ES-I3 (cell line): Measurements from ENCODE around the gene ADGRL3.

Experiments used
- H3K36me3 ChIP-seq: 2 replicates; pipeline ENCODE4 v1.6.1; 2013; ENCODE audit warnings: mild to moderate bottlenecking, low read length, control low read depth, moderate library complexity; ENCODE audit not compliant: insufficient read depth
- H3K4me1 ChIP-seq: 2 replicates; pipeline ENCODE4 v1.6.1; 2013; ENCODE audit warnings: mild to moderate bottlenecking, control low read depth, low read length; ENCODE audit not compliant: insufficient read depth
- H3K9ac ChIP-seq: 2 replicates; pipeline ENCODE4 v1.6.1; 2013; ENCODE audit warnings: low read depth, mild to moderate bottlenecking, low read length, moderate library complexity
- H3K9me3 ChIP-seq: 2 replicates; pipeline ENCODE4 v1.6.1; 2013; ENCODE audit warnings: mild to moderate bottlenecking, low read length, moderate library complexity; ENCODE audit not compliant: control insufficient read depth, insufficient read depth

The ADGRL3 gene

DNA sequence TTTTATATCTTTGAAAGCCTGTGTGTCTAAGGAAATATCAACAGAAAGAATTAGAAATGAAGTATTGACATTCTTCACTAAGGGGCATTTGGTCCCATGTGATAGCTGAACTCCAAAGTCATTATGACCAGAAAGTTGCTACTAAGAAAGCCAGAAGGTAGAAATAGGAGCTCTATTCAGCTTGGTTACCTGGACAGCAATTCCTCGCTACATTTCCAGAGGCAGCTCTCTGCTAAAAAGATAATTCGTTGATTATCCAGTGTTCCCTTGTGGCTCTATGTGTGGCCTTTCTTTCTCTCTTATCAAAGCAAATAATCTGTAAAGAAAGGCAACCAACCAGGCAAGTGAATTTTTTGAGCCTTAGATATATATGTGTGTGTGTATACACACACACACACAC is 341.3 kb downstream of the ADGRL3 start:
- Histone ChIP-seq H3K9me3 (no peaks in the 10 kb centered on the region), H3K36me3 (no peaks in the 10 kb centered on the region), H3K9ac (no peak overlapping the region), H3K4me1 (peaks cover 5% of the 10 kb centered on the region; the same call in 1 of the 2 replicates)

DNA sequence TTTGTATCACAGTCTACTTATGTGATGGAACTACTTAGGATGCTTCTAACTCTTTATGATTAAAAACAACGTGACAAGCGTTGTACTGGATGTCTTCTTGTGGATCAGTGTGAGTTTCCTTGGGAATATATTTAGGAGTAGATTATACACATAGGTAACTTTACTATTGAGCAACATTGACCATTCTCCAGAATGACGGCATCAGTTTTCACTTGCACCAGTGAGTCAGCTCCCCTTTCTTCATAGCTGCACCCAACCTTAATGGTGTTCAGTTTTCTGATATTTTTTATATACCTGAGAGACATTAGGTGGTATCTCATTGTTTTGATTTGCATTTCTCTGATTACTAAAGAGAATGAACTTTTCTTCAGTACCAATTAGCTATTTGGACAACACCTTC is 343.9 kb downstream of the ADGRL3 start:
- Histone ChIP-seq H3K9ac (no peak overlapping the region), H3K9me3 (no peaks in the 10 kb centered on the region), H3K4me1 (peaks cover 5% of the 10 kb centered on the region; the same call in 1 of the 2 replicates), H3K36me3 (no peaks in the 10 kb centered on the region)

DNA sequence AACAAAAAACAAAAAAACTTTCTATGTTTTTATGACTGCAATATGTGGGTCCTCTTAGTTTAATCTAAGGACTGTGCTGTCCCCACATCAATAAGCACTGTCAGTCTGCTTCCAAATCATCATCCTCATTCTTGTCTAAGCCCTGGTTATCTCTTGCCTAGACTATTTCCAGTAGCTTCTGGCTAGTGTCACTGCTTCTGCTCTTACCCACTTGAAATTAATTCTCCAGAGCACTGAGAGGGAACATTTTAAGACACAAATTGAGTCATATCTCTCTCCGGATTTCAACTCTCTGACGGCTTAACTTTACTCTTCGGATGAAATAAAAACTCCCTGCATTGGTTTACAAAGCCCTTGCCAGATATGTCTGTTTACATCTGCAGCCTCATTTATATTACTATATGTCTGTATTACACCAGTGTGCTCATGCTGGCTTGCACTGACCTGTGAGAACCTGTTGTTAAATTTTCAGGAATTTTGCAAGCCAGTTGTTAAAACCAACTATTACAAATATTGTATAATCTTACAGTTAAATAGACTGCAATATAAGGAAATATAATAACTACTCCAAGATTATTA is 345.9 kb downstream of the ADGRL3 start:
- H3K9ac ChIP-seq, result no peak overlapping the region
- peaks cover 2% of the 10 kb centered on the region; the same call in 1 of the 2 replicates for H3K4me1 ChIP-seq
- H3K36me3 ChIP-seq, result no peaks in the 10 kb centered on the region
- no peaks in the 10 kb centered on the region for H3K9me3 ChIP-seq

DNA sequence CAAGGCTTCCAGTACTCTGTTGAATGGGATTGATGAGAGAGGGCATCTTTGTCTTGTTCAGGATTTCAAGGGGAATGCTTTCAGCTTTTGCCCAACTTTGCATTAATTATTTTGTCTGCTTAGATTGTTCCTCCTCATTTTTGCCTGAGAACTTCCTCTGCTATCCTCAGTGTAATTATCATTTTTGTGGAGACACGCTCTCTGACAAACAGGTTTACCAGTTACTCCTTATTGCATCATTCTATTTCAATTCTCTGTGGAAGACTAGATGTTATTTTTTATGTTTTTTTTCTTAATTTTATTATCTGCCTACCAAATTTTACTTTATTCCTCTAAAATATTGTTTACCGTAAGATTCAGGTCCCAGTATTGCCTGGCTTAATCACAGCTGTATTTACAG is 349.2 kb downstream of the ADGRL3 start:
- Histone ChIP-seq H3K9me3 (no peaks in the 10 kb centered on the region), H3K9ac (no peak overlapping the region), H3K4me1 (peaks cover 4% of the 10 kb centered on the region; the same call in 1 of the 2 replicates), H3K36me3 (no peaks in the 10 kb centered on the region)

DNA sequence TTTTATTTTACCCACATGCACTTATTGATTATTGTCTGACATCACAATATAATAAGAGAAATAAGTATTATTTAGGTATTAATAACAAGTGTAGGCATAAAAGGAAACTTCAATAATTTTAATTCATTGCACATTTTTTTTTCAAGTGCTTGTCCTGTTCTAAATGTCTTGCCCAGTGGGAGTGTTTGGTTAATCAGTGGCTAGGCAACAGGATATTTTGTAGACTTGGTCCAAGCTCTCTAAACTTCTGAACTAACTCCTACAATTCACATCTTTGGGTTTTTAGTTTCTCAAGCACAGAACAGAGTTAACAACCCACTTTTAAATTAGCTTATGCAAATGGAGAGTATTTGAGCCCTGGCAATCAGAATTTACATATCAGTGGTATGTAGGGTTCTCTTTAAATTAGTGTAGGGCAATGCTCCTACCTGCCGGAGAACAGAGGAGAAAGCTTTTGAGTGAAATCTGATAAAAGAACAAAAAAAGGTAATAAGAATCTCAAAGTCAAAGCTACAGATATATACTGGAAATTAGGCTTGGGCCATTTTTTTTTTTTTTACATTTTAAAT is 353.5 kb downstream of the ADGRL3 start:
- H3K4me1 ChIP-seq, result peaks cover 4% of the 10 kb centered on the region; the same call in 1 of the 2 replicates
- no peak overlapping the region for H3K9ac ChIP-seq
- no peaks in the 10 kb centered on the region for H3K36me3 ChIP-seq
- H3K9me3 ChIP-seq, result no peaks in the 10 kb centered on the region

DNA sequence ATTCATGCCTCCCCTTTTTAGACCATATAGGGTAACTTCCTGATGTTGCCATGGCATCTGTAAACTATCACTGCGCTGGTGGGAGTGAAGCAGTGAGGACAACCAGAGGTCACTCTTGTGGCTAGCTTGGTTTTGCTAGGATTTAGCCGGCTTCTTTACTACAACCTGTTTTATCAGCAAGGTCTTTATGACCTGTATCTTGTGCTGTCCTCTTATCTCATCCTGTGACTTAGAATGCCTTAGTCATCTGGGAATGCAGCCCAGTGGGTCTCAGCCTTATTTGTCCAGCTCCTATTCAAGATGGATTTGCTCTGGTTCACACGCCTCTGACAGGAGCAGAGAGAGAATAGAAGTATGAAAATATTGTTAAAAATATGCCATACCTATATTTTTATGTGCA is 355.7 kb downstream of the ADGRL3 start:
- Histone ChIP-seq H3K4me1 (peaks cover 4% of the 10 kb centered on the region; the same call in 1 of the 2 replicates), H3K9ac (no peak overlapping the region), H3K36me3 (no peaks in the 10 kb centered on the region), H3K9me3 (no peaks in the 10 kb centered on the region)

DNA sequence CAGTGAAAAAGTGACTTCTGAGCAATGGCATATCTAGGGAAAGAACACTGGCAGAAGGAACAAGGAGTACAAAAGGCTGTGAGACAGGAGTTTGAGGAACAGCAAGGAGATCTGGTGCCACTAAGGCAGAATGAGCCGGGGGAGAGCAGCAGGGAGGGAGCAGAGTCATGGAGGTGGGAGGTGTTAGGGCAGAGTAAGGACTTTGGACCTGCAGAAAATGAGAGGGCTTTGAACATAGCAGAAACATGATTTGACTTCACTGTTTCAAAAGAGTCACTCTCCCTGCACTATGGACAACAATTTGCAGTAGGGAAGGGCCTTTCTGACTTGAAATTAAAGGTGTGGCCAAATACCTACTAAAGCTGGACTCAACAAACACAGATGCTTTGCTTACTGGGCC is 356.2 kb downstream of the ADGRL3 start:
- H3K4me1 ChIP-seq, result peaks cover 4% of the 10 kb centered on the region; the same call in 1 of the 2 replicates

DNA sequence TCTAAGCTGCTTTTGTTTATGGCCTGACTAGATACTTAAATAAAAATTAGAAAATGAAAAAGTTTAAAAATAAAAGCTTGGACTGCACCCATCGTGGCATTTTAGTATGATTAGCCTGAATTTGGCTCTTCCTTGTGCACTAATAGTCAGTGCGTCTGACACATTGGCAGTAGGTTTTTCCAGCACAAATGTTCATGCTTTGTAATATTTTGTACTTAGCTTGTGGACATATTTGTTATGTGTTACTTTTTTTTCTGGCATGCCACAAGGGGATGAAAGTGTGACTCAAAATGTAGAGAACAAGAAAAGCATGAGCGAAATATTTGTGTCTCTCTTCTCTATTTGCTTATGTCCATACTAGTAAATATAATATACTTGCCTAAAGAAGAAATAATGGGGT is 359.3 kb downstream of the ADGRL3 start:
- H3K9me3 ChIP-seq, result no peaks in the 10 kb centered on the region
- no peaks in the 10 kb centered on the region for H3K4me1 ChIP-seq
- no peak overlapping the region for H3K9ac ChIP-seq
- H3K36me3 ChIP-seq, result no peaks in the 10 kb centered on the region

More for the DNA sequence above, 356.2 kb downstream of the ADGRL3 start:
- Histone ChIP-seq H3K9ac (no peak overlapping the region), H3K9me3 (no peaks in the 10 kb centered on the region), H3K36me3 (no peaks in the 10 kb centered on the region)

DNA sequence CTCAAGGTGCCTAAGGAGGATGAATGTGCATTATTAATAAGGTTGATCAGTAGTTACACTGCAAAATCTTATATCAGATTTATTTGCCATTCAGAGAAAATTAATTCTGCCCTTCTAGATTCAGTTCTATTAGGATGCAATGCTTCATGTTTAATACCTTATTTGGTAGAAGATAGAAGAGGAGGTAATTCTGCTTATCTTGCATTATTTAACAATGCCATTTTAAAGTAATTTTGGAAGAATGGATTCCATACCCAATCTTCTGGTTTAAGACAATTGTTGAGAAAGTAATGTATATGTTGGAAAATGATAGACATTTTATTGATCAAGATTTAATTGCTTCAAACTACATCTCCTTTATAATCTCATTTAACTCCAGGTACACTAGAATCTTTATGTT is 360.9 kb downstream of the ADGRL3 start:
- no peaks in the 10 kb centered on the region for H3K36me3 ChIP-seq
- H3K9ac ChIP-seq, result no peak overlapping the region; the same call in 1 of the 2 replicates

DNA sequence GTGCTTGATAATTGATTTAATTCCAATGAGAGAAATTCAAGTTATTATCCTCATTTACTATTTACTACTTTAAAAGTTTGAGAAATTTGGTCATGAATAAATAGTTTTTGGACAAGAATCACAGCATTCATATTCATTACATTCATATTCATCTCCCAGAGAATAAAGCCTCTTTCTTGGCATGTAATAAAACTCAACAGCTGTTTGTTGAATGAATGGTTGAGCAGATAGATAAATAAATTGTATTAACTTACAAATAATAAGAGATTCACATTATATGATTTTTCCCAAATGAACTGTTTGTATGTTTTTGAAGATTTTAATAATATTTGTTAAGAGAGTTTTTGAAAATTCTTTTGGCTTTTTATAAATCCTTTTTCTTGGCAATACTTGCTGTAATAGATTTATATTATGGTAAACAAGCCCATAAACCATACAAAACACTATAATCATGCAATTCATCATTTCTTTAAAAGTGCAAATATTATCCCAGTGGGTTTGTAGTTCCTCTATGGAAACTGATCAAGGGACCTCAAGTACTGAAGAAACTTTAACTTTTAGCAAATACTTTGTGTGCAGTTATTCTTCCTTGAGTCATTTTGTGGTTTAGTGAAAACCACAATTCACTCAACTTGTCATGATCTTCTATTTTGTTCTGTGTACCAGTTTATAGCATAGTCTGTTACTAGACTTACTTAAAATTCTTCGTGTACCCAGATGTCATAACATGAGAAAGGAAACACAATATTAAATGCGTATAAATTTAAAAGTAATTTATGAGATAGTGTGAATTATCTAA is 371.8 kb downstream of the ADGRL3 start:
- no peaks in the 10 kb centered on the region for H3K36me3 ChIP-seq
- no peaks in the 10 kb centered on the region for H3K4me1 ChIP-seq
- H3K9ac ChIP-seq, result no peak overlapping the region
- no peaks in the 10 kb centered on the region for H3K9me3 ChIP-seq

More for the DNA sequence above, 360.9 kb downstream of the ADGRL3 start:
- H3K9me3 ChIP-seq, result no peaks in the 10 kb centered on the region
- no peaks in the 10 kb centered on the region for H3K4me1 ChIP-seq

DNA sequence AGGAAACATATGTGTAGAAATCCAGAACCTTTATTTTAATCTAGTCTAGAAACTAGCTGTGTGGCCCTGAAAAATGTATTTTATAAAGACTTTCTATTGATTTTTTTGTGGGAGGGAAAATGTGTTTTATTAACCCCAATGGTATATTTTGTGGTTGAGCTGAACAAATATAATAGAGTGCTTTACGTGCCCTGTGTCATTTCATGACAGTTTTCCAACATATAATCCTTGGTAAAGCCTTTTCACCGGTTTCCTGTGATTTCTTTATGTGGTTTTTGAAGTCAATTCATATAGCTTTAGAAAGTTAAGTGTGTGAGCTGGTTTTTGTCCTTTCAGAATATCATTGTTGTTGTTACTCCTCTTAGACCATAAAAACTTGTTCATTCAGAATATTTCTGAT is 375.7 kb downstream of the ADGRL3 start:
- H3K36me3 ChIP-seq, result no peaks in the 10 kb centered on the region
- no peak overlapping the region for H3K9ac ChIP-seq
- H3K4me1 ChIP-seq, result no peaks in the 10 kb centered on the region
- no peaks in the 10 kb centered on the region for H3K9me3 ChIP-seq

DNA sequence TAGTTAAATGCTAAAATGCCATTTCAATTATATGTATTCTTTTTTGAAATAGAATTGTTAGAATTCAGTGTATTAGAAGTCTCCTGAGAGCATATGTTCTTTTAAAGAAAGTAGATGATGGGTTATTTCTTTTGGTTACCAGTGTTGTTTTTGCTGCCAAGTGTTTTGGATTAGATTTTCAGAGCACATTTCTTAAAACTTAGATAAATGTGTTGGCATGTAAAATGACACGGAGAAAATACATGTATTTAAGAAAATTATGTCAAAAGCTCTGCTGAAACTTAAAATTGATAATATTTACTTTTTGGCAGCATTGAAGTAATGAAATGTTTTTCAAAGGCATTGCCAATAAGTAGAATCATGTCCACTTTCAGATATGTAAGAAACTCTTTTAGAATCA is 379.7 kb downstream of the ADGRL3 start:
- H3K9me3 ChIP-seq, result no peaks in the 10 kb centered on the region
- peaks cover 13% of the 10 kb centered on the region; the same call in 1 of the 2 replicates for H3K4me1 ChIP-seq
- H3K9ac ChIP-seq, result no peak overlapping the region
- H3K36me3 ChIP-seq, result no peaks in the 10 kb centered on the region

DNA sequence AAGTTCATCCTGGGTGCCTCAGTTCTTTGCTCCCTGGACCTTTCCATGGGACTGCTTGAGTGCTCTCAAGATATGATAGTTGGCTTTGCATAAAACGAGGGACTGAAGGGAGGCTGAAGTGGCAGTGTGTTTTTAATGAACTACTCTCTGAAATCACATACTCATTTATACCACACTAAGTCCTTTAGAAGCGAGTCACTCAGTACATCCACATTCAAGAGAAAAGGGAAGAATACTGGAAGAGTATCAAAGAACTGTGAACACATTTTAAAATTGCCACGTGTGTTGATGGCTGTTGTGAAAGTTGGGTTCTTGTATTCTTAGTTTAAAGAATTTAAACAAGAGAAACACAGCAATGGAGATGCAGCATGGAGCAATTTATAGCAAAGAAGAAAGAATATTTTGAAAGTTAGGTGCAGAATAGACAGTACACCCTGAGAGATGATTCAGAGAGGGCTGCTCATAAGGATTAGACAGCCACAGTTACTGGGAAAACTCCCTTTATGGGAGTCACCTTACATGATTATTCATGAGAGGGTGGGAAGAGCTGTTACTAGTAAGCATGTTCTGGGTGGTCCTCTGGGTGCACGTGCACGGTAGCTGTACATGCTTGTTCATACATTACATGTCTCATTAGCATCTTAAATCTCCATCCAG is 380.7 kb downstream of the ADGRL3 start:
- Histone ChIP-seq H3K9me3 (no peaks in the 10 kb centered on the region), H3K36me3 (no peaks in the 10 kb centered on the region), H3K4me1 (peaks cover 13% of the 10 kb centered on the region; the same call in 1 of the 2 replicates), H3K9ac (no peak overlapping the region)

DNA sequence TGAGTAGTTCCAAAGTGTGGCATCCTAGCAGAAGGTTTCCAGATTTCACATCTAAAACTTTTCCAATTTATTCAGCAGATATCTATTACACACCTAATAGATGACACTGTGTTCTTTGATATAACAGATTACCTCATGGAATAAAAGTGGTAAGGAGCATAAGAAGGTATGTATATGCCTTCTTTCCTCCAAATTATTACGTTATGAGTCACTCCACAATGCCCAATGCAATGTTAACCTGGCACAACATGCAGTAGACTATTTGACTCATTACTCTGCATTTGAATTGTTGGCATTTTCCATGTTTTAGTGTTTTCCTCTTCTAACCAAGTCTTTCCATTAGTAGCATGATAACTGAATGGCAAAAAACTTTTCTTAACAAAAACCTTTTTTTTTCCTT is 383.6 kb downstream of the ADGRL3 start:
- Histone ChIP-seq H3K9me3 (no peaks in the 10 kb centered on the region), H3K36me3 (no peaks in the 10 kb centered on the region), H3K9ac (no peak overlapping the region), H3K4me1 (peaks cover 13% of the 10 kb centered on the region; the same call in 1 of the 2 replicates)
